HG03575 (cell line): ENCODE measurements around the gene STUM.
"Not testable (repeated sequence)": the region's sequence is repeated elsewhere in the genome, so short reads cannot be mapped to it uniquely, and the experiment has no call there.

ENCODE experiments used
- ATAC-seq: cut with Tn5 transposase; IDR thresholded peaks from one replicate; pipeline ENCODE4 v1.9.1; 2021; ENCODE audit not compliant: unreplicated experiment, insufficient number of reproducible peaks, low FRiP score; ENCODE audit errors: extremely low read depth

The STUM gene, protein sequence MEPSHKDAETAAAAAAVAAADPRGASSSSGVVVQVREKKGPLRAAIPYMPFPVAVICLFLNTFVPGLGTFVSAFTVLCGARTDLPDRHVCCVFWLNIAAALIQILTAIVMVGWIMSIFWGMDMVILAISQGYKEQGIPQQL

DNA sequence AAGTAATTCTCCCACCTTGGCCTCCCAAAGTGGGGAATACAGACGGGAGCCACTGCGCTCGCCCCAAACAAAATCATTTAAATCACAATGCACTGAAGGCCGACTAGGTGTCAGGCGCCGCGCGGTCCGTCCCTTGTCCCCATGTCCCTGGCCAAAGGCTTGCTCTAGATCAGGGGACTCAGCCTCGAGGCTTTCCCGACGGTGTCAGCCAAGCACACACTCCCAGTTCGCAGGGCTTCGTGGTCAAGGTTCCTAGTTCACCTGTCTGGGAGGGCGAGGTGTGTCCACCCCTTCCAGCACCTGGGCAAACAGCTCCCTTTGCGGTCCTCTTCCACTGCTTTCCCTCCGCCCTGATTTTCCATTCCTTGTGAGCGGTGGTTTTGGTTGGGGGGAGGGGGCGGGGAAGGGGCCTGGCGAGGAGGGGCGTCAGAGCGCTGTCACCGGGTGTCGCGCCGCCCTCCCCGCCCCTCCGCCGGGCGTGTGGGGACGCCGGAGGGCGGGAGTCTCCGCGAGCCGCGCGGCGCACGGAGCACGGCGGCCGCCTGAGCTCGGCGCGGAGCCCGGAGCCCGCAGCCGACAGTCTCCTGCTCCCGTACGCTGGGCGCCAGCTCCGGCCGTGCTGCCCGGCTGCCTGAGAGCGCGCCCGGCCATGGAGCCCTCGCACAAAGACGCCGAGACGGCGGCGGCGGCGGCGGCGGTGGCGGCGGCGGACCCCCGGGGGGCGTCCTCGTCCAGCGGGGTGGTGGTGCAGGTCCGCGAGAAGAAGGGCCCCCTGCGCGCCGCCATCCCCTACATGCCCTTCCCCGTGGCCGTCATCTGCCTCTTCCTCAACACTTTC lies at the start of gene STUM:
Gene STUM, plus strand, starts transcription at position 509 of the 838 bp plus-strand sequence. Its CDS starts 141 bp downstream, at position 650.
- no peak for ATAC-seq

DNA sequence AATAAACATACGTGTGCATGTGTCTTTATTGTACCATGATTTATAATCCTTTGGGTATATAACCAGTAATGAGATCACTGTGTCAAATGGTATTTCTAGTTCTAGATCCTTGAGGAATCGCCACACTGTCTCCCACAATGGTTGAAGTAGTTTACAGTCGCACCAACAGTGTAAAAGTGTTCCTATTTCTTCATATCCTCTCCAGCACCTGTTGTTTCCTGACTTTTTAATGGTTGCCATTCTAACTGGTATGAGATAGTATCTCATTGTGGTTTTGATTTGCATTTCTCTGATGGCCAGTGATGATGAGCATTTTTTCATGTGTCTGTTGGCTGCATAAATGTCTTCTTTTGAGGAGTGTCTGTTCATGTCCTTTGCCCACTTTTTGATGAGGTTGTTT lies 48.9 kb upstream of the STUM start:
- not testable (repeated sequence) for ATAC-seq

DNA sequence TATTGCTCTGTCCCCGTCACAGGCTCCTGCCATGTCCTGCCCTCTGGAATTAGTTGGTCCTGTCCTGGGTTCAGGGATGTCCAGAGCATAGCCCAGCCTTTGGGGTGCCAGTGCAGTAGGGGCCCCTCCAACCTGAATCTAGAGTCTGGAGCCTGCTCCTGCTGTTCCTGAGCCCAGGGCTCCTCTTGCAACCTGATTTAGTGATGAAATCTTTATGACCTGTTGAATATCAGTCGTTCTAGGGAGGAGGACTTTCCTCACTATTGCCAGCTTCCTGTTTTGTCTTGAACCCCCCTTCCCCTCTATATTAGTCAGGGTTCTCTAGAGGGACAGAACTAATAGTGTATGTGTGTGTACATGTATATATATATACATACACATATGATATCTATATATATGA lies 42.5 kb upstream of the STUM start:
- ATAC-seq, result no peak

DNA sequence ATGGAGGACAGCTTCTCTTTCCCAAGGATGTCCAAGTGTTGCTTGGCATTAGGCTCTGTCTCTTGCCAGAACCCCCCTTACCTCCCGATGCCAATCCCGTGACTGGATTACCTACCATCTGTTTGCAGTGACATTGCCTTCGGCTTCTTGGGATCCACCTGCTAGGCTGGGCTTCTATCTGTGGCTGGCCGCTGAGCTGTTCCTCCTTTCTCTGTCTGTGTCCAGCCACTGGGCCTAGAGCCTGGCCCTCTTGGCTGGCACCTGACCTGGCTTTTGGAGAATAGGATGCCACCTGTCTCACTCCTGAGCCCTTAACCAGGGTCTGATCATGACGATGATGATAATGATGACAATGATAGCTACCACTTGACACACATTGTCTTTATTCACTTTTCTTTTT lies 41.6 kb upstream of the STUM start:
- no peak for ATAC-seq

GRCh38 chr1:226510453-226510852 lies 38.1 kb upstream of the STUM start:
- no peak for ATAC-seq

DNA sequence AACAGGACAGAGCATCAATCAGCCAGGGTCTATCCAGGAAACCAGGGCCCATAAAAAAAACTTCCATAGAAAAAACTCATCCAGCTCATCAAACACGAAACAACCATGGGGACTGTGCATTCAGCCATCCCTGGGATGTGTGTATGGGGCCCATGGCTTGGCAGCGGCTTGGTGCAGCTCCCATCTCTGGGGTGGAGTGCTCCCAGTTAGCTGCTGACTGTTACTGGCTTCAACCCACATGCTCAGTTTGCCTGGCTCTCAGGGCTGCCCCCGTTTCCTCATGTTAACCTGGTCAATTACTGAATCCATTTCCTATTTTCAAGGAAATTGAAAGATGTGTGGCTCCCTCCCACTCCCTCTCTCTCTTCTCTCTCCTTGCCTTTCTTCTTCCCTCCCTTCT lies 37.3 kb upstream of the STUM start:
- no peak for ATAC-seq

GRCh38 chr1:226512076-226512728 lies 36.4 kb upstream of the STUM start:
- ATAC-seq, result no peak

GRCh38 chr1:226518375-226518774 lies 30.2 kb upstream of the STUM start:
- ATAC-seq, result no peak

- ATAC-seq, result no peak
Observed at GRCh38 chr1:226519135-226519534, 29.4 kb upstream of the STUM start.

DNA sequence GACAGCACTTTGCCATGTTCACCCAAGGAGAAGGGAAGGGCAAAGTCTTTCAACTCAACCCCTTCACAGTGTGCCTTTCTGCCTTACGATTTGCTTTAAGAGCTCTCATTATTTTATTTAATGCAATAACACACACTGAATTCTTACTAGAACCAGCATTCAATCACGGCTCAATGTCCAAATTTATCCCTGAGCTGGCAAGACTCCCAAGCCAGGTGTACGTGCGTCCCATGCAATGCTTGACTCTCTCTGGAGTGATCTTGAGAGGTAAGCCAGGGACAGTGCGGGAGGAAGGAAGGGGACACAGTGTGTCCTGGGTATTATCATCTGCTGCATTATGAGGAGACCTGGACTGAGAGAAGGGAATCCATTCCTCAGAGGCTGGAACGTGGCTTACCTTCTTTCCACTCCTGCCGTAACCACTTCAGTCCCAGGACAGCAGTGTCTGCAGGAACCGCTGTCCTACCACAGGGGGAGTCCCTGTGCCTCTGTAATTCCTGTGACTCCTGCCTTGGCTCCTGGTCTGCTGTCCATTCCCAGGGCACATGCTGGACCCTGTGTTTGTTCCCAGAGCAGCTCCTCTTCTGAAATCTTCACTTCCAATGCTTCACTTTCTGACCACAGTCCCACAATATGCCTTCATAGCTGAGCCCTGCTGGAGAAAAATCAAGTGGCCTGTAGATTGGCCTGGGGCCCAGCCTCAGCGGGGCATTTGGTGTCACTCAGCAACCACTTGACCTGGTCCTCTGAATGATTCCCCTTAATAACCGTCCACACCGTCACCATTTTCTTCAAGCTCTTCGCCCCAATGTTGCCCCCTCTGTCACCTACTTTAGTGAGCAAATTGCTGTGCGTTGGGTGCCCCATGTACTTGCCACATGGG lies 28.6 kb upstream of the STUM start:
- ATAC-seq, result no peak

DNA sequence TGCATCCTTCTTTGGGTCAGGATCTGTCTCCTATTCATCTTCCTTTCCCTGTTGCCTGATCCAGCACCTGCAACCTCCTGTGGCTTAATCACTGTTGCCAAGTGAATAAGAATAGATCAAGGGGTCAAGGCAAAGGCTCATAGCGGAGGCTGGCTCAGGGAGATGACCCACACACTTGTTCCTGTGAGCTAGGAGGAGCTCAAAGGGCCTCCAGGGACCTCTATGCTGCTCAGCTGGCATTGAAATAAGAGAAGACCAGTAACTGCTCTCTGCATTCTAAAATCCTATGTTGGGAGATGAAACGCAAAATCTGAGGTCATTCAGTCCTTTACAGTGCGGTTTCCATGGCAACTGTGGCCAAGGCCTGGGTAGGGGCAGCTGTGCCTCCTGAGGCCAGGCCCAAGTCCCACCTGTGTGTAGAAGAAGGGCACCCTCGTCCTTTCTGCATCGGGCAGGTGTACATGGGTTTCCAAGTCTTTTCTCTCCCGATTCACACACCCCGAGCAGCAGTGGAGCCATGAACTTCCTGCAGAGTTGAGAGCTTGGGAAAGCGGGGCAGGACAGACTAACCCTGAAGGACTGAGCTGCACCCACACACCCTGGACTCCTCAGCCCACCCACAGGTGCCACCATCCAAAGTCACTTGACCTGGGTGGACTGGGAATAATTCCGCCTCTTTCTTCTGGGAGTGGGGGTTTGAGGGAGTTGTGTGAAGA lies 27.8 kb upstream of the STUM start:
- no peak for ATAC-seq

GRCh38 chr1:226523646-226524406 lies 24.7 kb upstream of the STUM start:
- no peak for ATAC-seq

DNA sequence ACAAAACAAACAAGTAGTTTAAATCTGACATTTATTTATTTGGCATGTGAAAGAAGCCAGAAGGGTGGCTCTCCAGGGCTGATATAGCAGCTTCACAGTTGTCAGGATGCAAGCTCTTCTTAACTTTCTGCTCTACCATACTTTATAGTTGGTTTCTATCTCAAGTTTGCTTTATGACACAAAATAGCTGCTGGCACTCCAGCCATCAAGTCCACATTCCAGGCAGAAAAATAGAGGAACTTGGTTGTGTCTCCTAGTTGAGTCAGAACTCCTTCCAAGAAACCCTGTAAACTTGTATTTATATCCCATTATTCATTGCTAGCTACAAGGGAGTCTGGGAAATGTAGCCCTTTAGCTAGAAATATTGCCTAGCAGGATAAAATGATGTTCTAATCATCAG lies 24.0 kb upstream of the STUM start:
- ATAC-seq, result no peak

DNA sequence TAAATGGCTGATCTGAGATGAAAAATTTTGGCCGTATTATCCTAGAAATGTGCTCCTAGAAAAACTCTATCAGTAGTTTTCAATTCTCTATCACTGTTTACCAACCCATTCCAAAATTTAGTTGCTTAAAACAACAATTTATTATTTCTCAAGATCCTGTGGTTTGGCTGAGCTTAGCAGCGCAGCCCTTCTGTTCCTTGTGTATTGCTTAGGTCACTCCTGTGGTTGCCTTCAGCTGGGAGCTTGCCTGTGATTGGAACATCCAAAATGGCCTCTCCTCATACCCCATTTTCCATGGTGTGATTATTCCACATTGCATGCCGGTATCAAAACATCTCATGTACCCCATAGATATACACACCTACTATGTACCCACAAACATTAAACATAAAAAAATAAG lies 22.8 kb upstream of the STUM start:
- ATAC-seq, result no peak

DNA sequence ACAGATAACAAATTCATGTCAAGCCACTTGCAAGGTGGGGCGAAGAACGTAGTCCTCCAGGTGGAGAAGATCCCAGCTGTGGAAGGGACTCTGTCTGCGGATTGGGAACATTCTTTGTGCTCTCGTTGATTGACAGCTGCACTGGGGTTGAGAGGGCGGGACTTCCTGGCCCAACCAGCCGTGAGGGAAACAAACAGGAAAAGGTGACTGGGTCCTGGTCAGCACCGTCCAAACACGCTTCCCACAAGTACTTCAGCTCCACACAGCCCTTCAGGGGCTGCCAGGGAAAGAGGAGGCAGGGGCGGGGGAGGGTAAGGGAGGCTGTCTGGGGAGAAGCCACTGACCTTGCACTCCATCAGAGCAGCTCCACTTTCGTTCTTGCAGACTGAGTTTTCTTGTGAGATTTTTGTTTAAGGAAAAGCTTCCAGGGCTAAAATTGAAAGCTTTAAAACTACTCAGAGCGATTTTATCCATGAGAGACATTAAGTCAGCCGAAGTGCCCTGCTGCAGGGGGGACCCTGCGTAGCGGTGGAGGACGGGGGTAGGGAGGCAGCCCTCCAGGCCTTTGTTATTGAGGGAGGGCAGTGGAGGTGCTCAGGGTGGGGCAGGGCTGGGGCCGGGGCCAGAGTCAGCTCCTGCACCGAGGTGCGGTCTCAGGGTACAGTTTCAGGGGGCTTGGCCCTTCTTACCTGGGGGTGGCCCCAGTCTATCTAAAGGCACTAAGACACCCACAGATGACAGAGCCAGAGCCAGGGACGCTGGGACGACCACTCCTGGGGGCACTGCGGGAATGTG lies 21.6 kb upstream of the STUM start:
- no peak for ATAC-seq

GRCh38 chr1:226529891-226530290 lies 18.7 kb upstream of the STUM start:
- no peak for ATAC-seq

- no peak for ATAC-seq
Observed at GRCh38 chr1:226530591-226530990, 18.0 kb upstream of the STUM start.
